ENCODE measurements around the gene PCED1A.
A peak's percentile ranks its signal among the peaks of the same experiment; 100 is the strongest.

Gene PCED1A

GRCh38 chr20:2805689-2806350, 34.6 kb downstream of the PCED1A start:
- no peaks in the 10 kb centered on the region for H3K9me3 ChIP-seq
- TF ChIP-seq, protein P1, sequence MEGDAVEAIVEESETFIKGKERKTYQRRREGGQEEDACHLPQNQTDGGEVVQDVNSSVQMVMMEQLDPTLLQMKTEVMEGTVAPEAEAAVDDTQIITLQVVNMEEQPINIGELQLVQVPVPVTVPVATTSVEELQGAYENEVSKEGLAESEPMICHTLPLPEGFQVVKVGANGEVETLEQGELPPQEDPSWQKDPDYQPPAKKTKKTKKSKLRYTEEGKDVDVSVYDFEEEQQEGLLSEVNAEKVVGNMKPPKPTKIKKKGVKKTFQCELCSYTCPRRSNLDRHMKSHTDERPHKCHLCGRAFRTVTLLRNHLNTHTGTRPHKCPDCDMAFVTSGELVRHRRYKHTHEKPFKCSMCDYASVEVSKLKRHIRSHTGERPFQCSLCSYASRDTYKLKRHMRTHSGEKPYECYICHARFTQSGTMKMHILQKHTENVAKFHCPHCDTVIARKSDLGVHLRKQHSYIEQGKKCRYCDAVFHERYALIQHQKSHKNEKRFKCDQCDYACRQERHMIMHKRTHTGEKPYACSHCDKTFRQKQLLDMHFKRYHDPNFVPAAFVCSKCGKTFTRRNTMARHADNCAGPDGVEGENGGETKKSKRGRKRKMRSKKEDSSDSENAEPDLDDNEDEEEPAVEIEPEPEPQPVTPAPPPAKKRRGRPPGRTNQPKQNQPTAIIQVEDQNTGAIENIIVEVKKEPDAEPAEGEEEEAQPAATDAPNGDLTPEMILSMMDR (IDR thresholded peaks at IDR 0.05), result no peak
- H3K27me3 ChIP-seq, result peaks cover 88% of the 10 kb centered on the region
- no peak overlapping the region for H3K4me3 ChIP-seq (ENCODE audit: low read depth in 1 of 2, low read length in 1 of 2)
- H3K4me1 ChIP-seq (ENCODE audit: control insufficient read depth in 1 of 2, insufficient read depth in 1 of 2, low read depth in 1 of 2, low read length in 1 of 2), result peaks cover 5% of the 10 kb centered on the region in 2 experiments
- H3K27ac ChIP-seq, result no peak overlapping the region
- no peaks in the 10 kb centered on the region for H3K36me3 ChIP-seq

DNA sequence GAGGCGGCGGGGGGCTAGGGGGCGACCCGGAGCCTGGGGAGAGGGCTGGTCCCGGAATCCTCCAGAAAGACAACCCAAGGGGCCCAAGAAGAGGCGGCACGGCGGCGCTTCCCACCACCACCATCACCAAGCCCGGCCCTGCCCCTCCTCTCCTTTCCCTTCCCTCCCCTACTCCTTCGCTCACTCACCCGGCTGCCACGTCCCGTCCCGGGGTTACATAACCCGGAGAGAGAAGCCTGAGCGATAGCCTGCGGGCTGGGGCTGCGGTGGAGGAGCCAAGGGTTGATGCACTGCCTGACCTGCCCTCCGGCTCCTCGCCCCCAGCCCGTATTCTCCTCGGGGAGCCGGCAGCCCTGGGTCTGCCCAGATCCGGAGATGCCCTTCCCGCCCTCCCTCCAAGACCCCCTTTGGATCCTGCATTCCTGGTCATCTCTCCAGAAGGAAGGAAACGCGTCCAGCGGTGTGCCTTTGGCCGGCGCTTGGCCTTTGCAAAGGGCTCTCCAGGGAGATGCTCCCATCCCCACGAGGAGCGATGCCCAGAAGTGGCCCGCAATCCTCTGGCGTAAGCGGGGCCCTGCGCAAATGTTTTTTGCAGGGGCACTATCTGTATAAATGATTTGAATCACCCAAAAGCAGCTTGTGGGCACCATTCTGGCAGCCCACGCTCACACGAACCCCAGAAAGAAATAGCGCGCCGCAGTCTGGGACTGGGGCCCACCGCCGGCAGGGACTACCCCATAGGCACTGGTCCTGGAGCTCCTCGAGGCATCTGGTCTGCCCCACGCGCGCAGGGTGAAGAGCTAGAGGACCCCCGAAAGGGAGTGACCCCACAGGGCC, 35.4 kb downstream of the PCED1A start:
- no peaks in the 10 kb centered on the region for H3K9me3 ChIP-seq
- H3K4me1 ChIP-seq (ENCODE audit: control insufficient read depth in 1 of 2, insufficient read depth in 1 of 2, low read depth in 1 of 2, low read length in 1 of 2), result peaks cover 11 to 13% of the 10 kb centered on the region in 2 experiments
- H3K27me3 ChIP-seq, result peaks cover 96% of the 10 kb centered on the region
- TF ChIP-seq, protein P1 (IDR thresholded peaks at IDR 0.05), result no peak
- no peak overlapping the region for H3K27ac ChIP-seq
- no peaks in the 10 kb centered on the region for H3K36me3 ChIP-seq
- H3K4me3 ChIP-seq (ENCODE audit: low read depth in 1 of 2, low read length in 1 of 2), result no peak overlapping the region

DNA sequence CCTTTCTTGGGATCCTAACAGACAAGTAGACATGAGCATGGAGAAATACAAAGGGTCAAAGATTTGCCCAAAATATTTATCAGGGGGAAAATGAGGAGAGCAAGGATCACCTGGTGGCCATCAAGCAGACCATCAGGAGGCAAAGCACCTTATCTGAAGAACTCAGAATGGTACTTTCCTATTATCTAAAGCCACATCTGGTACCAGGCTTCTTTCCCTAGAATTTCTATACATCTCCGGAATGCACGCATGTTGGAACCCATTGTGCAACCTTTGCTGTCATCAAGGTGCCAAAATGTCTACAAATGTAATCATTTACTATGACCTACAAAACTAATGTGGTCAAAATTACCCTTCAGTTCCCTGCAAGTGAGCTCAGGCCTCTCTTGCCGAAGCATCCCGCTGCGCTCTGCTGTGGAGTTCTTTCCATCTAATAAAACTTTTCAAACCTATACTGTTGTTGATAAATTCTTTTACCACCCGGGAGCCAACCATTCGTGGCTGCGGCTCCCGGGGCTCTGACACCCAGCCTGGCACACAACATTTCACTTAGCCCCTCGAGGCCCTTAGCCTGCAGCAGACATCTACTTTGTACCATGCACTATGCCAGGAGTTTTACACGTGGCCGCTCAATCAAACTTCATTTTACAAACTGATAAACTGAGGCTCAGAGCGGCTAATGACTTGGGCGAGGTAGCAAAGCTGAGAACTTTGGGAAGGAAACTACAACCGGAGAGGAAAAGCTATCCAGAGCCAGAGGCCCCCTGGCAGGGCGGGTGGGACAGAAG, 36.2 kb downstream of the PCED1A start:
- no peaks in the 10 kb centered on the region for H3K9me3 ChIP-seq
- no peak overlapping the region for H3K27ac ChIP-seq
- no peak overlapping the region for H3K4me3 ChIP-seq (ENCODE audit: low read depth in 1 of 2, low read length in 1 of 2)
- TF ChIP-seq, protein P1 (IDR thresholded peaks at IDR 0.05), result no peak
- no peaks in the 10 kb centered on the region for H3K36me3 ChIP-seq
- H3K4me1 ChIP-seq (ENCODE audit: control insufficient read depth in 1 of 2, insufficient read depth in 1 of 2, low read depth in 1 of 2, low read length in 1 of 2), result peaks cover 19 to 20% of the 10 kb centered on the region in 2 experiments
- peaks cover 98% of the 10 kb centered on the region for H3K27me3 ChIP-seq

DNA sequence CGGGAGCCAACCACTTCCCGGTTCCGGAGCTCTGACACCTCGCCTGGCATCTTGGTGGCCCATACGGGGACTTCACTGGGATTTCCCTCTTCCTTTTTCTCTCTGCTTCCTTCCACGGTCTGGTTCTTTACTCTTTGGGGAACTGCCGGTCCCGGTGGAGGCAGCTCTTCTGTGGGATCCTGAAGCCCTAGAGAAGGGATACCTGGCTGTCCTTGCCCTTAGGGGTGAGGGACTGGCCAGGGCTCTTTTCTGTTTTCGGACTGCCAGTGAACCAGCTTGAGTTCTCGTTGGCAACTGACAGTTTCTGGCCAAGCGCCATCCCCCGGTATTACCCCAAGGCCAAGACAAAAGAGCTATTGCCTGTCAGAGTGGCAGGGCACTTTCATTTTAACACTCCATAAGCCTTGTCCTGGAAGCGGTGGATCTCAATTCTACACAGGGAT, 39.1 kb downstream of the PCED1A start:
- TF ChIP-seq, protein P1 (IDR thresholded peaks at IDR 0.05), result no peak
- no peak overlapping the region for H3K27ac ChIP-seq
- H3K36me3 ChIP-seq, result no peaks in the 10 kb centered on the region
- no peak overlapping the region for H3K4me3 ChIP-seq (ENCODE audit: low read depth in 1 of 2, low read length in 1 of 2)
- H3K9me3 ChIP-seq, result no peaks in the 10 kb centered on the region
- peaks cover 80% of the 10 kb centered on the region for H3K27me3 ChIP-seq
- H3K4me1 ChIP-seq (ENCODE audit: control insufficient read depth in 1 of 2, insufficient read depth in 1 of 2, low read depth in 1 of 2, low read length in 1 of 2), result peaks cover 19 to 25% of the 10 kb centered on the region in 2 experiments

DNA sequence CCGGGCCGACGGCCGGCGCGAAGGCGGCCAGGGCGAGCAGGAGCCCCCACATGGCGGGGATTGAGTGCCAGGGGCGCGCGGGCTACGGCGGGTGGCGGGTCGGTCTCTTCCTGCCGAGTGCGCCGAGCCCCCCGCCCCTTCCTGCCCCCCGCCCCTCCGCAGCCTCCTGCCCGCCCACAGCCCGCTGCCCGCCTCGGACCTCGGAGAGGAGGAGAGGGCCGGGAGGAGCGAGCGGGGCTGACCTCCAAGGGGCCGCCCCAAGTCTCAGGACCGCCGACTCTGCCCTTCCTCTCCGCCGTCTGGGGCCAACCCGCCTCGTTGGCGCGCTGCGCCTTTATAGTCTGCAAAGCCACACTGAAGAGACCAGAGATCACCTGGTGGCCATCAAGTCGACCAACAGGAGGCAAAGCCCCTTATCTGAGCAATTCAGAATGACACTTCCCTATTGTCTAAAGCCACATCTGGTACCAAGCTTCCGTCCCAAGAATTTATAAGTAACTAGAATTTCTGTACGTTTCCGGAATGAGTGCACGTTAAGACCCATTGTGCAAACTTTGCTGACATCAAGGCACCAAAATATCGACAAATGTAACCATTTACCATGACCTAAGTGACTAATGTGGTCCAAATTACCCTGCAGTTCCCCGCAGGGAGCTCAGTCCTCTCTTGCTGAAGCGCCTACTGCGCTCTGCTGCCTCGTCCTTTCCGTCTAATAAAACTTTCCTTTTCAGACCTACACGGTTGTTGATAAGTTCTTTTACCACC, 39.8 kb downstream of the PCED1A start, which contains the start of gene CPXM1:
TSS of gene CPXM1 (minus strand) at position 107 of the 765 bp plus-strand sequence. CDS start at position 52, 55 bp downstream.
- no peaks in the 10 kb centered on the region for H3K36me3 ChIP-seq

More for the DNA sequence above, 39.8 kb downstream of the PCED1A start, which contains the start of gene CPXM1:
- TF ChIP-seq, protein P1 (IDR thresholded peaks at IDR 0.05), result no peak
- Histone ChIP-seq H3K27me3 (peaks cover 74% of the 10 kb centered on the region), H3K9me3 (no peaks in the 10 kb centered on the region), H3K4me3 (ENCODE audit: low read depth in 1 of 2, low read length in 1 of 2) (peak within 1 kb of the TSS; percentile 30 to 43), H3K4me1 (ENCODE audit: control insufficient read depth in 1 of 2, insufficient read depth in 1 of 2, low read depth in 1 of 2, low read length in 1 of 2) (peaks cover 19 to 25% of the 10 kb centered on the region in 2 experiments), H3K27ac (no peak within 1 kb of the TSS)
